HepG2 (cell line): ENCODE results near the gene SKI. TPM values are rescaled to one million over a fixed set of nuclear protein-coding genes. Genes with fewer than 3 reads are reported as not detected.

Experiments used
- AGO2 ChIP-seq: fragments of 200-400 bp; formaldehyde crosslinking; optimal IDR thresholded peaks from 2 replicates; pipeline ENCODE3; 2017; ENCODE audit warnings: mild to moderate bottlenecking, low read depth, low read length, moderate library complexity
- CENPX ChIP-seq: sonication (generic); formaldehyde crosslinking; IDR thresholded peaks from 2 replicates; pipeline ENCODE4 v1.9.0; 2021; ENCODE audit warnings: mild to moderate bottlenecking, missing genetic modification reagents, moderate library complexity
- EED ChIP-seq: sonication (generic); formaldehyde crosslinking; IDR thresholded peaks from 2 replicates; pipeline ENCODE4 v1.5.0; 2020; ENCODE audit warnings: mild to moderate bottlenecking, missing genetic modification reagents
- HMG20B ChIP-seq: conservative IDR thresholded peaks from 2 replicates; pipeline ENCODE4 v1.6.1; 2016; ENCODE audit warnings: missing genetic modification reagents, missing compliant biosample characterization
- MLLT10 ChIP-seq: sonication (generic); formaldehyde crosslinking; IDR thresholded peaks from 2 replicates; pipeline ENCODE4 v1.4.0; 2020; ENCODE audit warnings: missing genetic modification reagents
- NR2F1 ChIP-seq, 2 experiments: fragments of 450-650 bp in 1 of 2; formaldehyde crosslinking in 1 of 2; IDR thresholded peaks; 2 replicates each; pipeline versions ENCODE4 v1.5.0 to v1.6.1; 2016 to 2020; ENCODE audit warnings: mild to moderate bottlenecking in 1 of 2, missing compliant biosample characterization in 1 of 2, missing genetic modification reagents in 1 of 2, moderate library complexity in 1 of 2
- ONECUT2 ChIP-seq: sonication (generic); formaldehyde crosslinking; IDR thresholded peaks from 2 replicates; pipeline ENCODE4 v1.4.0; 2020; ENCODE audit warnings: missing genetic modification reagents
- SIX4 ChIP-seq: sonication (generic); formaldehyde crosslinking; IDR thresholded peaks from 2 replicates; pipeline ENCODE4 v1.4.0; 2020; ENCODE audit warnings: missing genetic modification reagents
- TRIM22 ChIP-seq: fragments of 450-650 bp; IDR thresholded peaks from 2 replicates; pipeline ENCODE4 v1.6.1; 2017
- ZC3H4 ChIP-seq: sonication (generic); formaldehyde crosslinking; IDR thresholded peaks from 2 replicates; pipeline ENCODE4 v1.4.0; 2020; ENCODE audit warnings: missing genetic modification reagents, borderline replicate concordance
- ZFYVE20 ChIP-seq: sonication (generic); formaldehyde crosslinking; IDR thresholded peaks from 2 replicates; pipeline ENCODE4 v1.8.0; 2023; ENCODE audit warnings: low read depth, mild to moderate bottlenecking, moderate library complexity, missing genetic modification reagents, borderline replicate concordance
- ZNF18 ChIP-seq: sonication (generic); formaldehyde crosslinking; IDR thresholded peaks from 2 replicates; pipeline ENCODE4 v1.8.0; 2022; ENCODE audit warnings: mild to moderate bottlenecking, missing genetic modification reagents; ENCODE audit not compliant: insufficient replicate concordance
- ZNF589 ChIP-seq: sonication (generic); formaldehyde crosslinking; conservative IDR thresholded peaks from 2 replicates; pipeline ENCODE4 v1.8.0; 2022; ENCODE audit warnings: mild to moderate bottlenecking, moderate library complexity, missing genetic modification reagents
- ZNF747 ChIP-seq: sonication (generic); formaldehyde crosslinking; IDR thresholded peaks from 2 replicates; pipeline ENCODE4 v1.8.1; 2023; ENCODE audit warnings: missing genetic modification reagents, mild to moderate bottlenecking, borderline replicate concordance
- ZNF781 ChIP-seq: sonication (generic); formaldehyde crosslinking; IDR thresholded peaks from 2 replicates; pipeline ENCODE4 v1.5.1; 2020; ENCODE audit warnings: borderline replicate concordance, mild to moderate bottlenecking, missing genetic modification reagents; ENCODE audit errors: not compliant biosample characterization
- ZZZ3 ChIP-seq: sonication (generic); formaldehyde crosslinking; IDR thresholded peaks from 2 replicates; pipeline ENCODE4 v1.4.0; 2020; ENCODE audit warnings: missing genetic modification reagents, mild to moderate bottlenecking, borderline replicate concordance
- polyA plus RNA-seq, 8 experiments: library from polyadenylated mRNA; depleted of rRNA in 3 of 8; stranded (reverse) in 7 of 8; unstranded in 1 of 8; fragments of >200 nt; fragmentation: Illumina TruSeq in 4 of 8; extraction: Trizol in 4 of 8; gene quantifications; 2 replicates each; pipeline versions ENCODE4 v1.2.1 to v1.2.3, GENCODE V29; 2011 to 2016; ENCODE audit warnings: low read depth in 4 of 8, missing spikeins in 1 of 8, mixed read lengths in 1 of 8; ENCODE audit not compliant: insufficient read depth in 1 of 8
- total RNA-seq, 5 experiments: library from RNA; depleted of rRNA; stranded (reverse); fragments of >200 nt; fragmentation: Illumina TruSeq; extraction: Trizol; gene quantifications; 2 replicates each; pipeline ENCODE4 v1.2.3, GENCODE V29; 2016; ENCODE audit warnings: low read depth in 1 of 5
- TF ChIP-seq, protein P1 (sequence below): sonication (generic); formaldehyde crosslinking; conservative IDR thresholded peaks from 2 replicates; pipeline ENCODE4 v1.4.0; 2020; ENCODE audit warnings: mild to moderate bottlenecking, missing genetic modification reagents, moderate library complexity
- TF ChIP-seq, protein P2 (sequence below): IDR thresholded peaks from 2 replicates; pipeline ENCODE4 v1.6.1; 2012; ENCODE audit warnings: low read length, improper control_type of control experiment

The SKI gene
- total and polyA plus RNA-seq, 2 of the 13 experiments (the other 11 are each of a cell fraction or from before 2014, with no cell fraction given), result 4.7 to 6.9 TPM

GRCh38 chr1:2189459-2190425 lies 38.4 kb upstream of the SKI start (continued):
- TF ChIP-seq ZZZ3 (CRISPR knock-in tag), result peak; percentile 49; the same call in 1 of the 2 replicates
- TF ChIP-seq HMG20B (CRISPR knock-in tag), result no peak
- no peak for TF ChIP-seq CENPX (CRISPR knock-in tag)
- TF ChIP-seq ZFYVE20 (CRISPR knock-in tag), result no peak
- peak; percentile 72 for TF ChIP-seq ZNF781 (CRISPR knock-in tag)
- TF ChIP-seq AGO2, result peak; percentile 84
- TF ChIP-seq, protein P1, sequence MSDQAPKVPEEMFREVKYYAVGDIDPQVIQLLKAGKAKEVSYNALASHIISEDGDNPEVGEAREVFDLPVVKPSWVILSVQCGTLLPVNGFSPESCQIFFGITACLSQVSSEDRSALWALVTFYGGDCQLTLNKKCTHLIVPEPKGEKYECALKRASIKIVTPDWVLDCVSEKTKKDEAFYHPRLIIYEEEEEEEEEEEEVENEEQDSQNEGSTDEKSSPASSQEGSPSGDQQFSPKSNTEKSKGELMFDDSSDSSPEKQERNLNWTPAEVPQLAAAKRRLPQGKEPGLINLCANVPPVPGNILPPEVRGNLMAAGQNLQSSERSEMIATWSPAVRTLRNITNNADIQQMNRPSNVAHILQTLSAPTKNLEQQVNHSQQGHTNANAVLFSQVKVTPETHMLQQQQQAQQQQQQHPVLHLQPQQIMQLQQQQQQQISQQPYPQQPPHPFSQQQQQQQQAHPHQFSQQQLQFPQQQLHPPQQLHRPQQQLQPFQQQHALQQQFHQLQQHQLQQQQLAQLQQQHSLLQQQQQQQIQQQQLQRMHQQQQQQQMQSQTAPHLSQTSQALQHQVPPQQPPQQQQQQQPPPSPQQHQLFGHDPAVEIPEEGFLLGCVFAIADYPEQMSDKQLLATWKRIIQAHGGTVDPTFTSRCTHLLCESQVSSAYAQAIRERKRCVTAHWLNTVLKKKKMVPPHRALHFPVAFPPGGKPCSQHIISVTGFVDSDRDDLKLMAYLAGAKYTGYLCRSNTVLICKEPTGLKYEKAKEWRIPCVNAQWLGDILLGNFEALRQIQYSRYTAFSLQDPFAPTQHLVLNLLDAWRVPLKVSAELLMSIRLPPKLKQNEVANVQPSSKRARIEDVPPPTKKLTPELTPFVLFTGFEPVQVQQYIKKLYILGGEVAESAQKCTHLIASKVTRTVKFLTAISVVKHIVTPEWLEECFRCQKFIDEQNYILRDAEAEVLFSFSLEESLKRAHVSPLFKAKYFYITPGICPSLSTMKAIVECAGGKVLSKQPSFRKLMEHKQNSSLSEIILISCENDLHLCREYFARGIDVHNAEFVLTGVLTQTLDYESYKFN, result peak; percentile 51; the same call in 1 of the 2 replicates
- TF ChIP-seq NR2F1 (CRISPR knock-in tag; IDR thresholded peaks at IDR 0.05), result no peak
- no peak for TF ChIP-seq SIX4 (CRISPR knock-in tag)
- no peak for TF ChIP-seq TRIM22
- no peak for TF ChIP-seq ZNF18 (CRISPR knock-in tag)
- TF ChIP-seq ONECUT2 (CRISPR knock-in tag), result no peak
- TF ChIP-seq EED (CRISPR knock-in tag), result 0 out of 2 replicates have a peak, but pooled peaks have one; percentile 65
- TF ChIP-seq, protein P2, sequence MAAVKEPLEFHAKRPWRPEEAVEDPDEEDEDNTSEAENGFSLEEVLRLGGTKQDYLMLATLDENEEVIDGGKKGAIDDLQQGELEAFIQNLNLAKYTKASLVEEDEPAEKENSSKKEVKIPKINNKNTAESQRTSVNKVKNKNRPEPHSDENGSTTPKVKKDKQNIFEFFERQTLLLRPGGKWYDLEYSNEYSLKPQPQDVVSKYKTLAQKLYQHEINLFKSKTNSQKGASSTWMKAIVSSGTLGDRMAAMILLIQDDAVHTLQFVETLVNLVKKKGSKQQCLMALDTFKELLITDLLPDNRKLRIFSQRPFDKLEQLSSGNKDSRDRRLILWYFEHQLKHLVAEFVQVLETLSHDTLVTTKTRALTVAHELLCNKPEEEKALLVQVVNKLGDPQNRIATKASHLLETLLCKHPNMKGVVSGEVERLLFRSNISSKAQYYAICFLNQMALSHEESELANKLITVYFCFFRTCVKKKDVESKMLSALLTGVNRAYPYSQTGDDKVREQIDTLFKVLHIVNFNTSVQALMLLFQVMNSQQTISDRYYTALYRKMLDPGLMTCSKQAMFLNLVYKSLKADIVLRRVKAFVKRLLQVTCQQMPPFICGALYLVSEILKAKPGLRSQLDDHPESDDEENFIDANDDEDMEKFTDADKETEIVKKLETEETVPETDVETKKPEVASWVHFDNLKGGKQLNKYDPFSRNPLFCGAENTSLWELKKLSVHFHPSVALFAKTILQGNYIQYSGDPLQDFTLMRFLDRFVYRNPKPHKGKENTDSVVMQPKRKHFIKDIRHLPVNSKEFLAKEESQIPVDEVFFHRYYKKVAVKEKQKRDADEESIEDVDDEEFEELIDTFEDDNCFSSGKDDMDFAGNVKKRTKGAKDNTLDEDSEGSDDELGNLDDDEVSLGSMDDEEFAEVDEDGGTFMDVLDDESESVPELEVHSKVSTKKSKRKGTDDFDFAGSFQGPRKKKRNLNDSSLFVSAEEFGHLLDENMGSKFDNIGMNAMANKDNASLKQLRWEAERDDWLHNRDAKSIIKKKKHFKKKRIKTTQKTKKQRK, result no peak
- TF ChIP-seq ZNF747, result no peak
- no peak for TF ChIP-seq ZNF589
- TF ChIP-seq ZC3H4, result no peak
- TF ChIP-seq MLLT10 (CRISPR knock-in tag), result no peak
